HFF-Myc (cell line): ENCODE measurements around the gene NUTF2.

ENCODE experiments used
- DNase-seq: peaks from one replicate; pipeline ENCODE4 v3.0.0-alpha.2; 2011; ENCODE audit warnings: low read depth; ENCODE audit errors: extremely low read depth
- H3K4me3 ChIP-seq: replicated peaks from 2 replicates; pipeline ENCODE4 v1.5.1; 2011; ENCODE audit warnings: low read depth, mild to moderate bottlenecking, control low read depth, low read length
- CTCF ChIP-seq: IDR thresholded peaks from 2 replicates; pipeline ENCODE4 v1.5.1; 2012; ENCODE audit warnings: mild to moderate bottlenecking, low read depth, low read length, control low read depth; ENCODE audit errors: missing control alignments

NUTF2 gene

DNA sequence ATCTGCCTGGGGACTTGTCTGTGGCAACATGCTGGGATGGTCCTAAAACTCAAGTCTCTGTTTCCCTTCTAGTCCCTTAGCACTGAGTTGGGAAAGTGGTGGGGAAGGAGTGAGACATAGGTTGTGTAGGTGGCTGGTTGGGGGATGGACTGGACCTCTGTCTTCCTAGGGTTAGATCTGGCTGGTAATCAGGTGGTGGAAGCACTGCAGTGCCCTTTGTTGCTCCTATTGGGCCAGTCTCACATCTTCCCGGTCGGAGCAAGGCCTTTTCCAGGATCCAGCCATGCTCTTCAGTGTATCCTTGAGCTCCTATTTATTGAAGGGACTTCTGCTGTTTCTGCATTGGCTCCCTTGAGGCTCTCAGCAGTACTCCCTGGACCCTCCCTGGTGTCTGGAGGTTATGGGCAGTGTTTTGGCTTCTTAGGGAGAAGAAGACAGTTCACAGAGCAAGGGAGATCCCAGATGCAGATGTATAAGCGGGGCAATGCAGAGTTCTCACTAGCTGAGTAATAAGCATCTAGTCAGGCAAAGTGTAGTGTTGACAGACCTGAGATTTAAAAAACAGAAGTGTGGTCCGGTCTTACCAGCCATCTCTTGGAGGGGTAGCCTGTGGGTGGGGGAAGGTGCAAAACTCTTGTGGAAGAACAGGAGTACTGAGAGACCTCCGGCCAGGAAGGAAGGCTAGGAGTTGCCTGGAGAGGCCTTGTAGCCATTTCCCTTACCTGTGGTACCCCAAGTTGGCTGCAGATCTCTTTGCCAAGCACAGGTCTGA lies 1.3 kb upstream of the NUTF2 start:
- no peak for DNase-seq
- TF ChIP-seq CTCF = no peak
- H3K4me3 ChIP-seq = peak overlapping the region; percentile 99

DNA sequence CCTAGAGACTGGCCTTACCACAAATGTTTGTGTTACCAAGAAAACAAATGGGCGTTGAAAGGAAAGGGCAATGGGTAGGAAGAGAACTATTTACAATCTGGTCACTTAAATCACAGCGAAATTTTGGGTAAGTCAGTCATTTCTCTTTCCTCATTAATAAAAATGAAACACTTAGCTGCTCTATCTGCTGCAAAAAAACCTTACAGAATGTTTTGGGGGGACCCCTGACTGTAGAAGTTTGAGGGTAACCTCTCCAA lies 742 bp upstream of the NUTF2 start:
- TF ChIP-seq CTCF = no peak
- no peak for DNase-seq

GRCh38 chr16:67847064-67847861 lies 530 bp downstream of the NUTF2 start, which contains the start of gene CENPT:
Gene CENPT (minus strand): TSS chr16:67847693. CDS start chr16:67833859, 13,834 bp downstream.
- no peak for DNase-seq
- no peak for TF ChIP-seq CTCF
- peak within 1 kb of the TSS; percentile 99 for H3K4me3 ChIP-seq

More for the DNA sequence above, 742 bp upstream of the NUTF2 start:
- H3K4me3 ChIP-seq = peak overlapping the region; percentile 99

GRCh38 chr16:67848118-67848517 lies 1.4 kb downstream of the NUTF2 start:
- no peak for TF ChIP-seq CTCF
- H3K4me3 ChIP-seq = peak overlapping the region; percentile 99
- DNase-seq = no peak

DNA sequence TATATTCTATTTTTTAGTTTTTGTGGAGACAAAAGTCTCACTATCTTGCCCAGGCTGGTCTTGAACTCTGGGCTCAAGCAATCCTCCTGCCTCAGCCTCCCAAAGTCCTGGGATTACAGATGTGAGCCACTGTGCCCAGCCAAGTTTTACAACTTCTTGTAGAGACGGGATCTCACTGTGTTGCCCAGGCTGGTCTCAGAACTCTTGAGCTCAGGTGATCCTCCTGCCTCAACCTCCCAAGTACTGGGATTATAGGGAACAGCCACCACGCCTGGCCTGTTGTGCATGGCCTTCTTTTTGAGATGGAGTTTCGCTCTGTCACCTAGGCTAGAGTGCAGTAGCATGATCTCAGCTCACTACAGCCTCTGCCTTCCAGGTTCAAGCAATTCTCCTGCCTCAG lies 6.9 kb downstream of the NUTF2 start:
- TF ChIP-seq CTCF = no peak
- H3K4me3 ChIP-seq = no peak overlapping the region
- DNase-seq = no peak

DNA sequence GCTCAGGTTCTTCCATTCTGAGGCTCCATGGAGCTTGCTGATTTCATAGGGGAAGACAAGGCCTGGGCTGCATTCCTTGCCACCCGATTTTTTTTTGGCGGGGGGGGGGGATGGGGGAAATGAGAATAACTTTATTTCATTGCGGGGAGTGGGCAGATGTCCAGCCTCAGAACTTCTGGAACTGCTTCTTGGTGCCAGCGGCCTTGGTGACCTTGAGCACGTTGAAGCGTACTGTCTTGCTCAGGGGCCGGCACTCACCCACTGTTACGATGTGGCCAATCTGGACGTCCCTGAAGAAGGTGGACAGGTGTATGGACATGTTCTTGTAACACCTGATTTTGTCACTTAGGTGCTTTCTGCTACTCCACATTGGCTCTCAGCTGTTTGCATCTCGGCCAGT lies 9.1 kb downstream of the NUTF2 start:
- no peak for TF ChIP-seq CTCF
- DNase-seq = no peak
- H3K4me3 ChIP-seq = no peak overlapping the region
